GM19035 (cell line): Measurements from ENCODE around the gene RABGAP1L.
"Not testable (repeated sequence)": the region's sequence is repeated elsewhere in the genome, so short reads cannot be mapped to it uniquely, and the experiment has no call there.

Source experiments
- ATAC-seq: cut with Tn5 transposase; IDR thresholded peaks from one replicate; pipeline ENCODE4 v1.9.1; 2021; ENCODE audit not compliant: unreplicated experiment

RABGAP1L gene

GRCh38 chr1:174426153-174426552 lies 266.8 kb downstream of the RABGAP1L start:
- no peak for ATAC-seq

- no peak for ATAC-seq
Measured at GRCh38 chr1:174428033-174428432, 268.7 kb downstream of the RABGAP1L start.

DNA sequence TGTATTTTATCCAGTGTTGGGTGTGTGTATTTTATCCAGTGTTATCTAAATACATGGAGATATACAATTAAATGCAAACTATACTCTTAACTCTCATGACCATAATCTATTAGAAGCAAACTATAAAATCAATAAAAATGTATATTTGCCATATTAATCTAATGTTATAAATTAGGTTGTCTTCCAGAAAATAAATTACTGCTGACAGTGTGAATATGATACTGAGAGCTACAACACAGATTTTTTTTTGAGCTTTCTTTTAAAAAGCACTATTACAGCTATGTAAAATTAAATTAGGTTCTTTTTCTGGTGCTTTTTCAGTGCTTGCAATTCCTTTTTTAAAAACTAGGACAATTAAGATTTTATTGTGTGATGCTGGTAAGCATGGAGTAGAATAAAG lies 269.4 kb downstream of the RABGAP1L start:
- ATAC-seq: no peak

DNA sequence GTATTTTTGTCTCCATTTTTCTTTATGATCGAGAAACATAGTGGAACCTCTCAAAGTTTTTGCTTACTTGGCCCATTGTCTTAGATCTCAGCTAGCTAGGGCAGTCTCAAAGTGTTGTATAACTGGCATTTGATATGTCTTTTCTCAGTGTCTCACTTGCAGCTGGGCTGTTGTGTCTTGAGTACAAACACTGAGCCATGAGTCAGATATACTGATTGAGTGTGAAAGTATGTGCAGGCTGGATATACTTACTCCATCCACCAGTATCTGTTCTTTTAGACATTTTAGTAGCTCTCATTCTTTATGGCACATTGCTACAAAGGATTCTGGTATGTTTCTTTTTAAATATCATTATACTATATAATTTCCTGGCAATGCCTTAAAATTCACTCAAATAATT lies 274.1 kb downstream of the RABGAP1L start:
- ATAC-seq: no peak

DNA sequence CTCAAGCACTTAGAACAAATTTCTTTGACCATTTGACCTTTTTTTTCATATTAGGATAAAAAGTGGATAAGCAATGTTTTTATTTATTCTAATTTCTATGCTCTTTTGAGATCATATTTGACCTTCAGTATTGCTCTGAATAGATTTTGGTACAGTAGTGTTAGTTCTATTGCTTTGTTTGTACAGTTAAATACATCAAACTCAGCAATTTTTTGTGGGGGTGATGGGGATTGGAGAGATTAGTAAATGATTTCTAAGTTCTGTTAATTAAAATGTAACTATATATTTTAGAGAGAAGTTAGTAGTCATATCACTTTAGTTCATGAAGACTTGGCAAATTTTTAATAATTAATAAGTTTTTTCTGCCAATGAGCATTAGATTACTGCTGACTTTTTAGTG lies 286.0 kb downstream of the RABGAP1L start:
- ATAC-seq: no peak

GRCh38 chr1:174445817-174446216 lies 286.5 kb downstream of the RABGAP1L start:
- ATAC-seq: no peak

- ATAC-seq: no peak
Measured at GRCh38 chr1:174447866-174448530, 288.7 kb downstream of the RABGAP1L start, which contains the start of gene GPR52. Gene GPR52 (plus strand): TSS chr1:174447964. CDS start chr1:174448112, 148 bp downstream.

DNA sequence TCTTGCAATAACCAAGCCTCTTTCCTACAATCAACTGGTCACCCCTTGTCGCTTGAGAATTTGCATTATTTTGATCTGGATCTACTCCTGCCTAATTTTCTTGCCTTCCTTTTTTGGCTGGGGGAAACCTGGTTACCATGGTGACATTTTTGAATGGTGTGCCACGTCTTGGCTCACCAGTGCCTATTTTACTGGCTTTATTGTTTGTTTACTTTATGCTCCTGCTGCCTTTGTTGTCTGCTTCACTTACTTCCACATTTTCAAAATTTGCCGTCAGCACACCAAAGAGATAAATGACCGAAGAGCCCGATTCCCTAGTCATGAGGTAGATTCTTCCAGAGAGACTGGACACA lies 289.2 kb downstream of the RABGAP1L start:
- ATAC-seq: no peak

GRCh38 chr1:174448974-174449373 lies 289.7 kb downstream of the RABGAP1L start:
- no peak for ATAC-seq

DNA sequence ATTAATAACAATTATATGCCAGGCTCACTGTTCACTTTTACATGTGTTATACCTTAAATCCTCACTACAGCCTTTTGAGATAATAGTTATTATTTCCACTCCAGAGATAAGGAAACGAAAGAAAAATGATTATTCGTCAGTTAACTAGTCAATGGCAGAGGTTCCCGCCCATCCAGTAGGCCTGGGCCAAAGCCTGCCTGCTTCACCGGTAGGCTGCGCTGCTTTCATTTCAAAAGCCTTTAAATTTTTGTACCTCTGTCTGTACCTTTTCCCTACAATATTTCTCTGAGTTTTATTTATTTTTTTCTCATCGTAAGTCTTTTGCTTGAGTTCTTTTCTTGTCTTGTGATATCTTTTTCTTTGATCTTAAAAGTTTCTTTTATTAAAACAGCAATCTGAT lies 292.1 kb downstream of the RABGAP1L start:
- ATAC-seq: no peak

GRCh38 chr1:174465855-174466254 lies 306.5 kb downstream of the RABGAP1L start:
- no peak for ATAC-seq

DNA sequence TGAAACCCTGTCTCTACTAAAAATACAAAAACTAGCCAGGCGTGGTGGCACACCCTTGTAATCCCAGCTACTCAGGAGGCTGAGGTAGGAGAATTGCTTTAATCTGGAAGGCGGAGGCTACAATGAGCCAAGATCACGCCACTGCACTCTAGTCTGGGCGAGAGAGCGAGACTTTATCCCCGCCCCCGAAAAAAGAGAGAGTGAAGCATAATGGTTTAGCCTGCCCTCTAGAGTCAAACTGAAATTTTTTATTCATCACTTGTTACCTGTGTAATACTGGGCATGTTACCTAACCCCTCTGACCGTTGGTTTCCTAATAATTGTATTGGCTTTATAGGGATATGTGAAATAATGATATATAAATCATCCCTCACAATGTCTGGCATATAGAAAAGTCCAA lies 307.3 kb downstream of the RABGAP1L start:
- ATAC-seq: no peak

- ATAC-seq: no peak
Measured at GRCh38 chr1:174469052-174469451, 309.7 kb downstream of the RABGAP1L start.

GRCh38 chr1:174469687-174470086 lies 310.4 kb downstream of the RABGAP1L start:
- no peak for ATAC-seq

GRCh38 chr1:174479281-174479680 lies 320.0 kb downstream of the RABGAP1L start:
- ATAC-seq: no peak

GRCh38 chr1:174480324-174480723 lies 321.0 kb downstream of the RABGAP1L start:
- ATAC-seq: no peak

DNA sequence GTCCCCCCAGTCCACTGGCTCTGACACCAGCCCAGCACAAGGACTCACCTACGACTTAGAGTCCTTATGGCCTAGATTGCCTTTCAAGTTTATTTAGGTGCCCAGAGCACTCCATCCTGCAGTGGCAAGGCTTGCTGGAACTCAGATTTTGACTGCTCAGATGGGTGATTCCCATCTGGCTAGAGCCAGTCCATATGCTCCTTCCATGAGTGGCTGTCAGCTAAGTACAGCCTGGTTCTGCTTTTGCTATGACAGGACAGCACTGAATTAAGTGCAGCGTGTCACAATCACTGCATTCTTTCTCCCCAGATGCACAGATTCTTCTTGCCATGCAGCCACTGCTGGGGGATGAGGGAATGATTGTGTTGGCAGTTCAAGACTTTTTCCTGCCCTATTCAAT lies 332.3 kb downstream of the RABGAP1L start:
- no peak for ATAC-seq

- ATAC-seq: no peak
Measured at GRCh38 chr1:174497478-174497877, 338.2 kb downstream of the RABGAP1L start.

DNA sequence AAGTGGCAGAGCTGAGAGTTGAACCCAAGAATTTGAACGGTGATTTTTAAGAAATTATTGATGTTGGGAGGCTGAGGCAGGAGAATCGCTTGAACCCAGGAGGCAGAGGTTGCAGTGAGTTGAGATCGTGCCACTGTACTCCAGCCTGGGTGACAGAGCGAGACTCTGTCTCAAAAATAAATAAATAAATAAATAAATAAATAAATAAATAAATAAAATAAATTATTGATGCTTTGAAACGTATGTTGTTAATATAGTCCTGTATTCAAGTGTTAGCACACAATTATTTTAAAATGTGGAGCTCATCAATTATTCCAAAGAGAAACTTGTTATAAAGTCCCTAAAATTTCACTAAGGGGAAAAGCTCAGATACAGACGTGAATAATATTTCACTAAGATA lies 357.4 kb downstream of the RABGAP1L start:
- ATAC-seq: not testable (repeated sequence)

DNA sequence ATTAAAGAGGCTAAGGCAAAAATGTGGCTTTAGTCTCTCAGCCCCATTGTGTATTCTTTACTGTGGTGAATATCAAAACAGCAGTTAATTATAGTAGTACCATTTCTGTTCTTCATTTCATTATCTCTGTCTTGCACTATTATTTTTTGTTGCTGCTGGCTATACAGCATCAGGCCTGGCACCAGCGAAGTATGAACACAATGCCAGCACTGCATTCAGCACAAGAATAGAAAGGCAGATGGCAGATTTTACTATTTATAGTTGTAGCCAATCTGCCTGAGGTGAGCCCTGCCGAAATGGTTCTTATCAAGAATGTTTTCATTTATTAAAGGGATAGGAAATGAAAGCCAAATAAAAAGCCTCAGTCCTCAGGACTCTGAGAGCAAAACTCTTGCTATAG lies 360.5 kb downstream of the RABGAP1L start:
- no peak for ATAC-seq

DNA sequence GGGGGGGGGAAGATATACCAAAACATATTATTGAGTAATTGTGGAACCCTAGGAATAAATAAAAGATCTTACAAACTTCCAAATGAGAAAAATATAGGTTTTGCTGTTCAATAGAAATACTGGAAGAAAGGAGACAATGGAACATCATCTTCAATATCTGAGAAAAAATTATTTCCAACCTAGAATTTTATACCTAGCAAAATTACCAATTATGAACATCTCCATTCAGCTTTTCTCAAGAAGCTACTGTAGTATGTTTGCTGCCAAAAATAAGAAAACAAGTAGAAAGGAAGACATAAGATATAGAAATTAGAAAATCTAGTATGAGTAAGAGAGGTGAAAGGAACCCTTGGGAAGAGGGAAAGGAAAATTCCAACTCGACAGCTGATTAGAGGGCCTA lies 372.4 kb downstream of the RABGAP1L start:
- no peak for ATAC-seq

GRCh38 chr1:174534789-174535188 lies 375.5 kb downstream of the RABGAP1L start:
- no peak for ATAC-seq

- no peak for ATAC-seq
Measured at GRCh38 chr1:174535207-174535606, 375.9 kb downstream of the RABGAP1L start.
